HG03354 (cell line): ENCODE data around the gene BDKRB1.

Experiments
- ATAC-seq: cut with Tn5 transposase; IDR thresholded peaks from one replicate; pipeline ENCODE4 v1.9.1; 2021; ENCODE audit warnings: mild to moderate bottlenecking; ENCODE audit not compliant: unreplicated experiment, poor library complexity, severe bottlenecking

The BDKRB1 gene

DNA sequence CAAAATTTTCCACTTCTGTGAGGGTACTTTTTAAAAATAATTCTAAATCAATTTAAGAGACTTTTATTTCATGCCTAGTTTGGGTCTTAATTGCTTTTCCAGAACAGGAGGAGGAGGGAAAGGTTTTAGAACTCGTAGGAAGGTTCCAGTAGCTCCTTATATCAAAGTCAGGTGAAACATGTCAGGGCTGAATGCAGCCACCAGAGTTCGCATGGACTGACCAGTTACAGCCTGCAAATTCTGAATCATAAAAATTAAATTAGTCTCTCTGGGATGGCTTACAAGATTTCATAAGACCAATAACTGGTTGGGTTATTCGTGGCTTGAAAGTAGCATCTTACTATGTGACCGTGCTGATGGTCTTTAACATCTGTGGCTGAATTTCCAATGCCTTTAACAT, 397 bp downstream of the BDKRB1 start:
- ATAC-seq = no peak

- ATAC-seq = no peak
These were observed 1.0 kb downstream of the BDKRB1 start for GRCh38 chr14:96257056-96257455.

GRCh38 chr14:96257900-96258299, 1.9 kb downstream of the BDKRB1 start:
- ATAC-seq = no peak

DNA sequence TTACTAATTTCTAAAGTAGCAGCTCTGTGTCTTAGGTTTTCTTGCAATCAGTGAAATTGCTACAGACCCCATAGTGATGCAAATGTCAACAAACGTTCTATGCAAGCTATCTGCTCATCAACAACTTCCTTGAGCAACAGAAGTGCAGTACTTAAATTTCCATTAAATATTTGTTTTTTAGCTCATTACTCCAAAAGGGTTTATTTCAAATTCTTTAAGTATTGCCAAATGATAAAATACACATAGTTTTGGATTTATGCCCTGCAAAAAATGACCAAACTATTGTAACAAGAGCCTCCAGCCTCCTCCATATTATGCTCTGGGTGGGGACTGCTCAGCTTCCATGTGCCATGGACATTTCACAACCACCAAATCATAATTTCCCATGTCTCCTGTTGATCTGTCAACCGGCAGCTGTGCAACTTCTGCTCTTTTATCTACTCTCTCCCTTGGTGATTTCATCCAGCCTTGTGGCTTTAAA, 4.4 kb downstream of the BDKRB1 start:
- ATAC-seq = no peak

GRCh38 chr14:96261053-96261452, 5.0 kb downstream of the BDKRB1 start:
- ATAC-seq = no peak

DNA sequence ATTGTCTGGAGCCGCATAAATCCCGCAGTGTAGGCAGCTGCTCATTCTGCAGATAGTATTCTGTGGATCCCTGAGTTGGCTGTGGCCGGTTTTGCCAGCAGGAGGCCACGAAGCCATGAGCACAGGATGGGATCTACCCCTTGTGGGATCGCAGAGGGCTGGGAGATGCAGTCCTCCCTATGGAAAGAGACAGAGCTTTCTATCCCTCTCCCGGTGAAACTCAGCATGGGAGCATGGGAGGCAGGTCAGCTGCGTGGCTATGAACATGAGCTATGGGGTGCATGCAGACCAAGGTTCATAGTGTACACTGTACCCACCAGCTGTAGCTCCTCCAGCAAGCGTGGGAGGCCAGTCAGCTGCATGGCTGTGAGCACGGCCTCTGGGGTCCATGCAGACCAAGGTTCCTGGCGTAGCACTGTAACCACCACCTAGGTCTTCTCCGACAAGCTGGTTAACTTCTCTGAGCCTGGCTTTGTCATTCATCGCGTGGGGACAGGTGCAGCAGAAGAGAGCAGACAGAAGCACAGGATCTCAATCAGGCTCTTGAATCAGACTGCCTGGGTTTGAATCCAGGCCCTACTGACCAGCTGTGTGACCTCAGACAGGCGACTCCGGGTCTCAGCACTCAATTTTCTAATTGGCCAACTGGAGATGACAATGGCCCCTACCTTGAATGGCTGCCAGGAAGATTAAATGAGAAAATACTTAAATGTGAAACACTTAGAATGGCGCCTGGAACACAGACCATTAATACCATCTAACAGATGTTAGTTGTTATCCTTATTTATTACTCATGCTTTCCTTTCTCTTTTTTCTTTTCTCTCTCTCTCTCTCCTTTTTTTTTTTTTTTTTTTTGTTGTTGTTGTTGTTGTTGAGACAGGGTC, 6.0 kb downstream of the BDKRB1 start:
- no peak for ATAC-seq

DNA sequence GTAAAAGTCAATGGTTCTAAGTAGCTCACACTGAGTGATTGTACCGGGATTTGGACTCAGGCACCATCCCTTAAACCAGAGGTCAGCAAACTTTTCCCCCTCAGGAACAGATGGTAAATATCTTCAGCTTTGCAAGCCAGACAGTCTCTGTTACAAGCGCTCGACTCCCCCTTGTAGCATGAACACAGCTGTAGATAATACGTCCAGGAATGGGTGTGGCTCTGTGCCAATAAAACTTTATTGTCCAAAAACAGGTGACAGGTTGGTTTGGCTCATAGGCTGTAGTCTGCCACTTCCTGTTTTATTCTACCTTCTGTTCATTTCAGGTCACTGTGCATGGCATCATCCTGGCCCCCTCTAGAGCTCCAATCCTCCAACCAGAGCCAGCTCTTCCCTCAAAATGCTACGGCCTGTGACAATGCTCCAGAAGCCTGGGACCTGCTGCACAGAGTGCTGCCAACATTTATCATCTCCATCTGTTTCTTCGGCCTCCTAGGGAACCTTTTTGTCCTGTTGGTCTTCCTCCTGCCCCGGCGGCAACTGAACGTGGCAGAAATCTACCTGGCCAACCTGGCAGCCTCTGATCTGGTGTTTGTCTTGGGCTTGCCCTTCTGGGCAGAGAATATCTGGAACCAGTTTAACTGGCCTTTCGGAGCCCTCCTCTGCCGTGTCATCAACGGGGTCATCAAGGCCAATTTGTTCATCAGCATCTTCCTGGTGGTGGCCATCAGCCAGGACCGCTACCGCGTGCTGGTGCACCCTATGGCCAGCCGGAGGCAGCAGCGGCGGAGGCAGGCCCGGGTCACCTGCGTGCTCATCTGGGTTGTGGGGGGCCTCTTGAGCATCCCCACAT, 7.6 kb downstream of the BDKRB1 start:
- no peak for ATAC-seq

DNA sequence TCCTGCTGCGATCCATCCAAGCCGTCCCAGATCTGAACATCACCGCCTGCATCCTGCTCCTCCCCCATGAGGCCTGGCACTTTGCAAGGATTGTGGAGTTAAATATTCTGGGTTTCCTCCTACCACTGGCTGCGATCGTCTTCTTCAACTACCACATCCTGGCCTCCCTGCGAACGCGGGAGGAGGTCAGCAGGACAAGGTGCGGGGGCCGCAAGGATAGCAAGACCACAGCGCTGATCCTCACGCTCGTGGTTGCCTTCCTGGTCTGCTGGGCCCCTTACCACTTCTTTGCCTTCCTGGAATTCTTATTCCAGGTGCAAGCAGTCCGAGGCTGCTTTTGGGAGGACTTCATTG, 8.2 kb downstream of the BDKRB1 start:
- ATAC-seq = no peak

GRCh38 chr14:96264853-96265252, 8.8 kb downstream of the BDKRB1 start:
- no peak for ATAC-seq

GRCh38 chr14:96265383-96266095, 9.5 kb downstream of the BDKRB1 start:
- no peak for ATAC-seq

- no peak for ATAC-seq
These were observed 11.3 kb downstream of the BDKRB1 start for GRCh38 chr14:96267336-96267735.

GRCh38 chr14:96267916-96268315, 11.9 kb downstream of the BDKRB1 start:
- ATAC-seq = no peak

DNA sequence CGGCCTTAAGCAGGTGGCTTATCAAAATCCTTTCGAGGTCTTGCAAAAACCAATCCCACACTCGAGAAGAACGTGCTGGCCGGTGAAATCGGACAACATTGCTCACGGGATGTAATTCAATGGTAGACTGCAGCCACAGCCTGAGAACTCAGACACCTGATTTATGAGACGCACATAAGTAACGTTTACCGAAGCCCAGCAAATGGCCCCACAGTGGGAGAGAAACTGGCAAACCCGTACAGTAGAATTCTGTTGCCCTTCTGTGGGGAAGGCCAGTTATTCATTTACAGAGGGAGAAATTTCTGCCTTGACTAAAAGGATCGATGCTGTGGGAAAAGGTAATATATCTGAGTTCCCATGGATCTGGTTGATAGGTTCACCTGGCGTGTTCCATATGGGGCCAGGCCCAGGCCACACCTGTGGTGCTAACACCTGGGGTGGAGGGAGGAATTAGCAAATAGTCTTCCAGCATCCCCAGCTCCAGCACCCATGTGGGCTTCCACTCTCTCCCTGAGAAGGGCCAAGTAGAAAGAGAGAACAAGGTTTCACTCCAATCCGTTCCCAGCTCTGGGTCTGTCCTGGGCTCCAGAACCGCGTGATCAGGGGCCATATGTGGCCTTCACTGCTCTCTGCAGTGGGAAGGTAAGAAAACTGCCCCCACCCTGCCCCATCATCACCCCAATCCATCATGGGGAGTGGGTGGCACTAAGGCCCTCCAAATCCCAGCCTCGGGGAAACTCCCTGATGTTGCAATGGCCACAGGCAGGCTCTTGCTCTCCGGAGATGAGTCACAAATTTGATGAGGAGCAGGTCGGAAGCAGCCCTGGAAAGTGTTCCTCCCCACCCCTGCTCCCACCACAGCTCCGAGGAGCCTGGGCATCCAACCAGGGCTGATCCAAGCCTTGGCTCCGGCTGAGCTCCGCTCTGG, 12.7 kb downstream of the BDKRB1 start:
- no peak for ATAC-seq

DNA sequence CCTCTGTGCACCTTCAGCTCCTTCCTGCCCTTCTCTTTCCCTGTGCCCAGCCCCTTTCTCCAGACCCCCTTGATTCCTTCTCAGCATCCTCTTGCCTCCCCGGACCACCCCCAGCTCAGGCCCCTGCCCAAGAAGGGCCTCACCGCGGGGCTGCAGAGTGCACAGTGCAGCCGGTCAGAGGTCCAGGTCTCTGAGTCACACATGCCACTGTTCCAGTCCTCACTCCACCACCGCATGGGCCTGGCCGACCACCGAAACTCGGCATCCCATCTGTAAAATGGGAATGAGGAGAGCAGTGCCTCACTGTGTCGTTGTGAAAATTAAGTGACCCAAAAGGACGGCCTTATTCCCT, 13.3 kb downstream of the BDKRB1 start:
- no peak for ATAC-seq

GRCh38 chr14:96270565-96271420, 14.8 kb downstream of the BDKRB1 start:
- no peak for ATAC-seq

DNA sequence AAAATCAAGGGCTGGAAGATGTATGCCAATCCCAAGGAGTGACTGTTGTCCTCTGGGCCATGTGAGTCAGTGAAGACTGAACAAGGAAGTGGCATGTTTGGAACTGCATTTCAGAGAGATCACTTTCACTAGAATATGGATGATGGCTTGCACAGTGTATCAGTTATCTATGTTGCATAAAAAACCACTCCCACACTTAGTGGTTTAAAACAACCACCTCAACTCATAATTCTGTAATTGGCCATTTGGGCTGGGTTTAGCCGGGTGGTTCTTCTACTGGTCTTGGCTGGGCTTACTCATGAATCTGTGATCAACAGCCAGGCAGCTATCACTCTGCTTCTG, 15.4 kb downstream of the BDKRB1 start:
- ATAC-seq = no peak

DNA sequence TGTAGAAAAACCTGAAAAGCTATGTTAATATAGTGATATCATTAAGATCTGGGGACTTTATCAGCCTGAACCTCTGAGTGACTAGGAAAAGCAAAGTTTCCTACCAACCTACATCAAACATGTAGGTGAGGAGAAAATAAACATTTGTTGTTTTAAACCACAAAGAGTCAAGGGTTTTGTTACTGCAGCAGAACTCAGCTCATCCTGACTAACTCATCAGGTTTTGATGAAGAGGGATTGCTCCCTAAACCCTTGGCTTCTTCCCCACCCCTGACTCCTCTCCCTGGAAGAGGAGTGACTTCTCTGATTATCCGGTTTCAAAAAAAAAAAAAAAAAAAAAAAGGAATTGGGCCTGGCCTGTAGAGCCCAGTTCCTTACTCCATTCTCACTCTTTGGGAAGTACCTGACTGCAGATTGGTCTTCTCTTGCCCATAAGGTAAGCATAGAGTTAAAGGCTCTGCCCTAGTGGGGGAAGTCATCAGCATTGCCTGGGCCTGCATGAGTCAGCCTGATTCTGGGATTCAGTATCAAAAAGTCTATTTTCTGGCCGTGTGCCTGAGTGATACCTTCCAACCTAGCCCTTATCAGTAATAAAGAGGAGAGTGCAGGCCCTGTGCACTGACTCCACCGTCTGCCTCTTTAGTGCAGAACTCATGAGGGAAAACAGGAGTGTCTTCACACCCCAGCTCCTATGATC, 16.9 kb downstream of the BDKRB1 start:
- ATAC-seq = no peak

- no peak for ATAC-seq
These were observed 17.6 kb downstream of the BDKRB1 start for GRCh38 chr14:96273629-96274028.
